Stimulated activated CD8-positive, alpha-beta memory T cell treated with anti-CD3 and anti-CD28 coated beads, Interleukin-2, amount 100 ng/mL, for 1 hour (primary cell): ENCODE measurements around the gene CERT1.
"Not testable (repeated sequence)": the region's sequence is repeated elsewhere in the genome, so short reads cannot be mapped to it uniquely, and the experiment has no call there.

ENCODE experiments used
- DNase-seq, 2 donors: peaks; one replicate each; pipeline ENCODE4 v3.0.0-alpha.2; 2020; ENCODE audit warnings: low read depth in 2 of 2

Gene CERT1

GRCh38 chr5:75511435-75512382, at the start of gene CERT1, which contains the start of gene POLK:
Gene CERT1 (minus strand): TSS chr5:75511629. CDS start chr5:75511207, 422 bp downstream.
Gene POLK (plus strand): TSS chr5:75511891.
- peak; percentile 77 to 86 for DNase-seq

- not testable (repeated sequence) for DNase-seq
Measured at GRCh38 chr5:75560655-75561054, 49.2 kb upstream of the CERT1 start.

DNA sequence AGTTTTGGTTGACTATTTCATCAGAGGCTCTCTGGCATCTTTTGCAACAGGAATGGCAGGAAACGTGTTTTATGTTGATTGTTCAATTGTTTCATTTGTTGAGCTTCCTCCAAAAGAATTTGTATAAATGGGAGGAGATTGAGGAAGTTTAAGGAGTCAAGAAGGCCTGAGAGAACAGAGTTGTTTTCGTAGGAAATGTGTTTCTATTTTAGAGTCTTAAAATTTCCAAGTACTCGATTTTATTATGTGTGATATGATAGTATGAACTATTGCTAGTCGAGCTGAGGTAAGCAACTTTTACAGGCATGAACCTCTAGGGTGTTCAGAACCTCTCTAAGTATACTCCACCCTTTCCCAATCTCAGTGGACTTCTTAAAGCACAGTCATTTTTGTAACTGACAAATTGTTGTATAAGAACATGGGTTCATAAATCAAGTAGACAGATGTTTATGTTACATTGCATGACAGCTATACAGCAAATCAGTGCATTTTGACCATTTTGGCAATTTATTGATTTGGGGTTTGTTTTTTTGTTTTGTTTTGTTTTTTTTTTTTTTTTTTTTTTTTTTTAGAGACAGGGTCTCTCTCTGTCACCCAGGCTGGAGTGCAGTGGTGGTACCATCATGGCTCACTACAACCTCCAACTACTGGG, 47.7 kb upstream of the CERT1 start:
- no peak for DNase-seq

DNA sequence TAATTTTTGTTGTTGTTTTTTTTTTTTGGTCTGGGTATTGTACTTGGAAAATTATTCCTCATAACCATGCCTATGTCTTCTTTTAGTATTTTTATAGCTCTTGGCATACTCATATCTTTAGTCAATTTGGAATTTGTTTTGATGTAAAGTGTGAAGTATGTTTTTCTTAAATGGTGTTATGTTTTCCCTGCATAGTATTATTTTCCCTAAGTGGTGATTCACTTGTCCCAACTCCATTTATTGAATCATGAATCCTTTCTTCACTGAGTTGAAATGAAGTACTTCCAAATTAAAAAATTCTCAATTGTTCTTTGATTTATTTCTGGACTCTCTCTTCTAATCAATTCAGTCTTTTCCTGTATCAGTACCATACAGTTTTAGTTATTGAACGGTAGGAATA, 46.8 kb upstream of the CERT1 start:
- DNase-seq: no peak

GRCh38 chr5:75553358-75553757, 41.9 kb upstream of the CERT1 start:
- DNase-seq: no peak

GRCh38 chr5:75552764-75553163, 41.3 kb upstream of the CERT1 start:
- DNase-seq: no peak

- DNase-seq: no peak
Measured at GRCh38 chr5:75551471-75551870, 40.0 kb upstream of the CERT1 start.

GRCh38 chr5:75550597-75550996, 39.2 kb upstream of the CERT1 start:
- DNase-seq: no peak

- DNase-seq: no peak
Measured at GRCh38 chr5:75547812-75548211, 36.4 kb upstream of the CERT1 start.

- DNase-seq: no peak
Measured at GRCh38 chr5:75546830-75547229, 35.4 kb upstream of the CERT1 start.

- no peak for DNase-seq
Measured at GRCh38 chr5:75545131-75545530, 33.7 kb upstream of the CERT1 start.

- no peak for DNase-seq
Measured at GRCh38 chr5:75538211-75538610, 26.8 kb upstream of the CERT1 start.

GRCh38 chr5:75536694-75537360, 25.4 kb upstream of the CERT1 start:
- DNase-seq: no peak

- no peak for DNase-seq
Measured at GRCh38 chr5:75536147-75536546, 24.7 kb upstream of the CERT1 start.

- DNase-seq: no peak
Measured at GRCh38 chr5:75534734-75535133, 23.3 kb upstream of the CERT1 start.

DNA sequence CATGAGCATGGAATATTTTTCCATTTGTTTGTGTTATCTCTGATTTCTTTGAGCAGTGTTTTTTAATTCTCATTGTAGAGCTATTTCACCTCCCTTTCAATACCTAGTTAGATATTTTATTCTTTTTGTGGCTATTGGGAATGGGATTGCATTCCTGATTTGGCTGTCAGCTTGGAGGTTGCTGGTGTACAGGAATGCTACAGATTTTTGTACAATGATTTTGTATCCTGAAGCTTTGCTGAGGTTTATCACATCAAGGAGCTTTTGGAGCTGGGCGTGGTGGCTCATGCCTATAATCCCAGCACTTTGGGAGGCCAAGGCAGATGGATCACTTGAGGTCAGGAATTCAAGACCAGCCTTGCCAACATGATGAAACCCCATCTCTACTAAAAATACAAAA, 22.3 kb upstream of the CERT1 start:
- not testable (repeated sequence) for DNase-seq

GRCh38 chr5:75532190-75532589, 20.8 kb upstream of the CERT1 start:
- DNase-seq: no peak

- DNase-seq: no peak
Measured at GRCh38 chr5:75529185-75529584, 17.8 kb upstream of the CERT1 start.

- DNase-seq: no peak
Measured at GRCh38 chr5:75526070-75526469, 14.6 kb upstream of the CERT1 start.

DNA sequence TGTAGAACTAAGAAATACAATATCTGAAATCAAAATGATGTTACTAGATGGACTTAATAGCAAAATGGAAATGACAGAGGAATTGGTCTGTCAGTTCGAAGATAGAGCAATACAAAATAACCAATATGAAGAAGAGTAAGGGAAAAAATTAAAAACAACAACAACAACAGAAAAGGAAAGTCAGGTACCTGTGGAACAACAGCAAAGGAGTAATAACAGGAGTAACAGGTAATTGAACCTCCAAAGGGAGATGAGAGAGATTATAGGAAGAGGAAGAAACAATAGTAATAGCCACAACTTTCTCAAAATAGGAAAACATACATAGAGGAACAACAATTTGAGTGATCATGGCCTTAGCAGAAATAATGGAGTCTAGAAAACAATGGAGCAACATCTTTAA, 13.9 kb upstream of the CERT1 start:
- no peak for DNase-seq

- DNase-seq: no peak
Measured at GRCh38 chr5:75524591-75524990, 13.2 kb upstream of the CERT1 start.

- DNase-seq: no peak
Measured at GRCh38 chr5:75524071-75524470, 12.6 kb upstream of the CERT1 start.
